Esophagus muscularis mucosa (tissue), 4 donors: ENCODE results near the gene MAP3K7.

Experiments used
- CTCF ChIP-seq, 3 experiments: fragments of 200-600 bp in 2 of 3; fragments of 450-650 bp in 1 of 3; sonication (generic) in 2 of 3; IDR thresholded peaks; one replicate each; pipeline ENCODE4 v1.5.1; 2017 to 2019; ENCODE audit warnings: antibody characterized with exemption in 3 of 3, mild to moderate bottlenecking in 2 of 3, moderate library complexity in 1 of 3
- EP300 ChIP-seq: sonication (generic); formaldehyde crosslinking; IDR thresholded peaks from one replicate; pipeline ENCODE4 v1.6.1; 2017; ENCODE audit warnings: antibody characterized with exemption
- POLR2A ChIP-seq: fragments of 450-650 bp; IDR thresholded peaks from one replicate; pipeline ENCODE4 v1.6.1; 2017; ENCODE audit warnings: antibody characterized with exemption, moderate library complexity, mild to moderate bottlenecking, low read depth
- POLR2AphosphoS5 ChIP-seq, 2 donors: sonication (generic); formaldehyde crosslinking; IDR thresholded peaks; one replicate each; pipeline ENCODE4 v1.6.1; 2017; ENCODE audit warnings: antibody characterized with exemption in 2 of 2

GRCh38 chr6:90525421-90525820 lies 61.5 kb downstream of the MAP3K7 start:
- TF ChIP-seq POLR2AphosphoS5 (IDR thresholded peaks at IDR 0.05) (no peak), CTCF (IDR thresholded peaks at IDR 0.05) (no peak), POLR2A (no peak), EP300 (no peak)
